Measurements from ENCODE around the gene PAGR1.

DNA sequence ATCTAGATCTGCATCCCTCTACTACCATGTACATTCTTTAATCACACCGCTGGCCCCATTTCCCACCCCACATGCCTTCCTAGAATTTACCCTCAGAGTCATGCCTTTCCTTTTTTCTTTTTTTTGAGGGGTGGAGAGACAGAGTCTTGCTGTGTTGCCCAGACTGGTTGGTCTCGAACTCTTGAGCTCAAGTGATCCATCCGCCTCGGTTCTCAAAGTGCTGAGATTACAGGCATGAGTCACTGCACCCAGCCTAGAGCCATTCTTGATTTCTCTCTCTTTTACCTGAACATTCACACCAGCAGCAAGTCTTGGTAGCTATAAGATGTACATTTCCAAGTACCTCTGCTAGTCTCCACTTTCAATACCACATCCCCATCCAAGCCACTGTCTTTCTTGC is 2.1 kb downstream of the PAGR1 start:
- TF ChIP-seq, protein P1, sequence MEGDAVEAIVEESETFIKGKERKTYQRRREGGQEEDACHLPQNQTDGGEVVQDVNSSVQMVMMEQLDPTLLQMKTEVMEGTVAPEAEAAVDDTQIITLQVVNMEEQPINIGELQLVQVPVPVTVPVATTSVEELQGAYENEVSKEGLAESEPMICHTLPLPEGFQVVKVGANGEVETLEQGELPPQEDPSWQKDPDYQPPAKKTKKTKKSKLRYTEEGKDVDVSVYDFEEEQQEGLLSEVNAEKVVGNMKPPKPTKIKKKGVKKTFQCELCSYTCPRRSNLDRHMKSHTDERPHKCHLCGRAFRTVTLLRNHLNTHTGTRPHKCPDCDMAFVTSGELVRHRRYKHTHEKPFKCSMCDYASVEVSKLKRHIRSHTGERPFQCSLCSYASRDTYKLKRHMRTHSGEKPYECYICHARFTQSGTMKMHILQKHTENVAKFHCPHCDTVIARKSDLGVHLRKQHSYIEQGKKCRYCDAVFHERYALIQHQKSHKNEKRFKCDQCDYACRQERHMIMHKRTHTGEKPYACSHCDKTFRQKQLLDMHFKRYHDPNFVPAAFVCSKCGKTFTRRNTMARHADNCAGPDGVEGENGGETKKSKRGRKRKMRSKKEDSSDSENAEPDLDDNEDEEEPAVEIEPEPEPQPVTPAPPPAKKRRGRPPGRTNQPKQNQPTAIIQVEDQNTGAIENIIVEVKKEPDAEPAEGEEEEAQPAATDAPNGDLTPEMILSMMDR (IDR thresholded peaks at IDR 0.05): no peak
- TF ChIP-seq POLR2A (IDR thresholded peaks at IDR 0.05): no peak
- TF ChIP-seq POLR2AphosphoS5 (IDR thresholded peaks at IDR 0.05): no peak
